Endothelial cell of hepatic sinusoid (primary cell): ENCODE results near the gene PNKP.

Experiments used
- in situ Hi-C: cut with HindIII; loops from 2 replicates; pipeline ENCODE4 v1.10.0; 2017; ENCODE audit warnings: low sequenced_read_pairs

Gene PNKP

GRCh38 chr19:49866933-49867782 lies at the start of gene PNKP:
PNKP (minus strand) TSS chr19:49867576; CDS start chr19:49867204, 372 bp downstream.
- in situ Hi-C loops: no loop called here

GRCh38 chr19:49915271-49915670 lies 47.9 kb upstream of the PNKP start:
- in situ Hi-C loops: no loop called here

GRCh38 chr19:49913720-49914119 lies 46.3 kb upstream of the PNKP start:
- in situ Hi-C loops: loop anchor here (5.0 kb wide), 1 partner anchor 81 kb away; no protein-coding TSS in a partner anchor

- in situ Hi-C loops: loop anchor here (5.0 kb wide), 1 partner anchor 81 kb away; no protein-coding TSS in a partner anchor
Observed at GRCh38 chr19:49912965-49913685, 45.7 kb upstream of the PNKP start.

- in situ Hi-C loops: loop anchor here (5.0 kb wide), 1 partner anchor 79 kb away; no protein-coding TSS in a partner anchor
Observed at GRCh38 chr19:49911381-49912145, 44.2 kb upstream of the PNKP start.

GRCh38 chr19:49910179-49910578 lies 42.8 kb upstream of the PNKP start:
- in situ Hi-C loops: loop anchor here (5.0 kb wide), 1 partner anchor 78 kb away; no protein-coding TSS in a partner anchor

GRCh38 chr19:49908480-49909420 lies 41.4 kb upstream of the PNKP start:
- in situ Hi-C loops: no loop called here

- in situ Hi-C loops: no loop called here
Observed at GRCh38 chr19:49907745-49908446, 40.5 kb upstream of the PNKP start.

- in situ Hi-C loops: no loop called here
Observed at GRCh38 chr19:49906879-49907564, 39.6 kb upstream of the PNKP start.

- in situ Hi-C loops: no loop called here
Observed at GRCh38 chr19:49904136-49904535, 36.8 kb upstream of the PNKP start.

- in situ Hi-C loops: no loop called here
Observed at GRCh38 chr19:49896863-49897621, 29.7 kb upstream of the PNKP start, which contains the start of gene IL4I1. IL4I1 (minus strand) TSS chr19:49896887; CDS start chr19:49896160, 727 bp downstream.

GRCh38 chr19:49895566-49896297 lies 28.4 kb upstream of the PNKP start:
- in situ Hi-C loops: no loop called here

GRCh38 chr19:49894879-49895565 lies 27.6 kb upstream of the PNKP start:
- in situ Hi-C loops: loop anchor here (5.0 kb wide), 1 partner anchor 43 kb away; the partner anchor contains the start of gene PTOV1

GRCh38 chr19:49894011-49894664 lies 26.8 kb upstream of the PNKP start:
- in situ Hi-C loops: loop anchor here (5.0 kb wide), 1 partner anchor 42 kb away; the partner anchor contains the start of gene PTOV1

- in situ Hi-C loops: loop anchor here (5.0 kb wide), 1 partner anchor 40 kb away; the partner anchor contains the start of gene PTOV1
Observed at GRCh38 chr19:49892716-49893115, 25.3 kb upstream of the PNKP start.

GRCh38 chr19:49891393-49891792 lies 24.0 kb upstream of the PNKP start:
- in situ Hi-C loops: loop anchor here (5.0 kb wide), 1 partner anchor 39 kb away; the partner anchor contains the start of gene PTOV1
